ENCODE results near the gene CDH10.
A peak's percentile ranks its signal among the peaks of the same experiment; 100 is the strongest.

The CDH10 gene

DNA sequence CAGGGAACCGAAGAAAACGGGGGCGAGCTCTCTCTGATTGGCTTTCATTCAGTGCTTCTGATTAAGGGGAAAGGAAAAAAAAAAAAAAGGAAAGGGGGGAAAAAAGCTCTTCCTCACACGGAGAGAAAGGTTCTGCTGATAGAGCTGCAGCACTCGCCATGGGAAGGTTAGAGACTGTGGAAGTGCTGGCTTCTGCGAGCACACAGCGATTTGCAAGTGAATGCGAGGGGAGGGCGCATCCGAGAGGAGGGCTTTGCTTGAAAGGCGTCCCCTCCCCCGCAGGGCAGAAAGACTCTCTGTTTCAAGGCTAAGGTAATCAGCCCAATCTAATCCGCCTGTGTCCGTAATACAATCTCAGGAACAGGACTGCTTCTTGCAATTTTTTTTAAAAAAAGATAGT is at the start of gene CDH10:
Gene CDH10, minus strand, starts transcription at position 218 of the 400 bp plus-strand sequence. CDS start 51,488 bp downstream, outside the sequence.
- no peak for DNase-seq (ENCODE audit: low read depth)

DNA sequence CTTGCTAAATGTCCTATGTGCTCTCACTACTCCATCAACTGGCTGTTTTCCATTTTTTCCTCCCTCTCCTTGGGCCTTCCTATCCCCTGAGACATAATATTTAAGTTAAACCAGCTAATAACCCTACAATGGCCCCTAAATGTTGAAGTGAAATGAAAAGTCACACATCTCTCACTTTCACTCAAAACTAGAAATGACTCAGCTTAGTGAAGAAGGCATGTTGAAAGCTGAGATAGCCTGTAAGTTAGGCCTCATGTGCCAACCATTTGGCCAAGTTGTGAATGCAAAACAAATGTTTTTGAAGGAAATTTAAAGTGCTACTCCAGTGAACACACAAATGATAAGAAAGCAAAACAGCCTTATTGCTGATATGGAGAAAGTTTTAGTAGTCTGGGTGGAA is 48.8 kb upstream of the CDH10 start:
- DNase-seq (ENCODE audit: low read depth) = no peak

DNA sequence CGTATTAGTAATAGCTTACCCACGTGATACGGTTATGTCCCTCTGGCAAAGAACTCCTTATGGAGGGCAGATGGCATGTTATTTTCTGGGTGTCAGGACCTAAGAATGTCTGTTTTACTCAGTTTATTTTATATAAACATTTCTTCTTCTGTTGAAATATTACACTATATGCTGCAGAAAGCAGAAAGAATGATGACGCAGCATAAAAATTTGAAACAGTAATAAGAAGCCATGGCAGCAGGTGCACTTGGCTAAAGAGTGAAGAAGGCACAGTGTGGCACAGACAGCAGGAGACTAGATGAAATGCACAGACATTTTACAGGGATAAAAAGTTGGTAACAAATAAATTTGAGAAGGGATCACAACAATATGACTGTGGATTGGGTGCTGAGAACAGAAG is 46.3 kb upstream of the CDH10 start:
- no peak for DNase-seq (ENCODE audit: low read depth)

DNA sequence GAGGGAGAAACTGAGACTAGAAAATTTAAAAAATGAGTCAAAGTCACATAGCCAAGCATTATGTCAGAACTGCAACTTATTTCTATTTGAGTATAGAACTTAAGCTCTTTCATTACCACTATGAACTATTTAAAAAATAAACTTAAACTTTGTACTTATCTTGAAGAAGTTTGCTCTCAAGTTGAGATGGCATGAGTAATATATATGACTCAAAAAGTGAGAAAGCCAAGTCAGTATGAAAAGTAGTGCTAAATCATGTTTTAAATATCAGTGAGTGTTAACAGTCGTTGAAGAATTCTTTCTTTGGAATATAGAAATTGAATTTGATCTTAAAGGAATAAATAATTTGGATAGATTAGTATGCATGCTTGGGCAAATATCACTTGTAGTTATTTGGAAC is 36.3 kb upstream of the CDH10 start:
- peak; percentile 16 for DNase-seq (ENCODE audit: low read depth)

DNA sequence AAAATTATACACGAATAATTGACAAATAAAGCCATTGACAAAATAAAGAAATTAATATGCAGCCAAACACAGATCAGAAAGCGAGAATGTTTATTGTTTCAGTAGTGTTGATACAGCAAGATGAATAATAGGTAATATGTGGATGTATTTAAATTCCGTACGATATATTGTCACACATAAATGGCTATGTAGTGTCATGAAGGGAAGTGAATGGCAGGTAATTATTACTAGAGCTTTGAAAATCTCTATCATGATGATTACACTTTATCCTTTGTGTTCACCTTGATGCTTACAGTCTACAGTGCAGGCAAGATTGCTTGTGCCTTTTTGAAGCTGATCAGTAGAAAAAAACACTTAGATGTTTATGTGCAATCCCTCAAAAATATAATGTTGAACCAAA is 23.3 kb upstream of the CDH10 start:
- DNase-seq (ENCODE audit: low read depth) = no peak

DNA sequence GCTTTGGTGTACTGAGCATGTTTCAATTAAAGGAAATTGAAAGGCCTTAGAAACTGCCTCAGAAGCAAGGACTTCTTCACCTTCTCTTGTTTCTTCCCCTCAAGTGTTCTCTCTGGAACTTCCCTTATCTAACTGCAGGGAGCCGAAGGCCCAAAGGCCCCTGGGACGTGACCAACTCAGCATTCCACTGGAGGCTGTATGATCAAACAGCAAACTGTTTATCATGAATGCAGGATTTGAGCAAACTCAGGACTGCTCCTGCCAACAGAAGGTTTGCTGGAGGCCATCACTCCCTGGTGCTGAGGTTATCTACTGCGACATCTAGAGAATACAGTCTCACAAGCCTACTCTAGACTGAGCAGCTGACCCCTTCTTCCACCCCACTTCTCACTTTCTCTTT is 4.8 kb upstream of the CDH10 start:
- no peak for DNase-seq (ENCODE audit: low read depth)

DNA sequence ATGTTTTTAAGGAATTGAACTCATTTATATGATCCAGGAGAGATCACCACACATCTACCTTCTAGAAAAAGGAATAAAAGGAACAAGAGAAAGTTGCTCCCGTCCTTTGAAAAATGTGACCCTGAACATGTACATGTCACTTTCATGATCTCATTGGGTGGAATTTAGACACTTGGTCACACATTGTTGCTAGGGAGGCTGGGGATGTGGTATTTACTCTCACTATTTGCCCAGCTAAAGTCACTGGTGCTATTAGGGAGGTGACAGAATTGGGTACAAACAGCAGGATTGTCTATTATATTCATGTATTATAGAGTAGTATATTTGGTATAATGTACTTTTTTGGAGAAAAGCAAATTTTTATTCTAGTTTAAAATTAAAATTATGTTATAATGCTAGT is 2.1 kb upstream of the CDH10 start:
- no peak for DNase-seq (ENCODE audit: low read depth)

DNA sequence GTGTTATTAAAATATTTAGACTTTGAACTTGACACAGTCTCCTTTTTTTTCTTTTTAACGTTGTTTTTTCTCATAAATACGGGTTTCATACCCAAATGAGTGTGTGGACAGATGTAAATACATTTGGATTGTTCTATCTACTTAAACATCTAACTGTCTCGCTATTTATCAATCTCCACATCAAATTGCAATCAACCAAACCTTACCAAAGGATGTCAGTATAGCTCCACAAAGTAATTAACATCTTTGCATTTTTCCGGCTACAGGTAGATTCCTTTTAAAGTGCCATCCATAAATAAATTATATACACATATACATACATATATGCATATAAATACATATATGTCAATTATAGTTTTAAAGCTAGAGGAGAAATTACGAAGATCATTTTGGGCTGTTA is 705 bp upstream of the CDH10 start:
- DNase-seq (ENCODE audit: low read depth) = no peak

DNA sequence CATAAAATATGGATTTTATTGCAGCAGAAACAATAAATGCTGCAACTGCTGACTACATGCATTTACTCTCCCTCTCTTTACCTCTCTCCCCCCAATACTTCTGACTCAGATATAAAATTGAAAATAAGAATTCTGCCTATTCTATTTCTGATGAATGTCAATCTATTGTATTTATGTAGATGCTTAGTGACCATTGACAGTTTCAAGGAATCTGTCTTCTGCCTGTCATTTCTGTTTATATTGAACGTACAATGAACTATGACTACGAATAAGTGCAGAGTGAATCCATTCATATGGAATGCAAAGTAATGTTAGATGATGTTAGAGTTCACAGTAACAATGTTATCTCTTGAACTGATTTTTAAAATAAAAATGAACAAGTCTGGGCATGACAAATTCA is 898 bp downstream of the CDH10 start:
- DNase-seq (ENCODE audit: low read depth) = no peak

DNA sequence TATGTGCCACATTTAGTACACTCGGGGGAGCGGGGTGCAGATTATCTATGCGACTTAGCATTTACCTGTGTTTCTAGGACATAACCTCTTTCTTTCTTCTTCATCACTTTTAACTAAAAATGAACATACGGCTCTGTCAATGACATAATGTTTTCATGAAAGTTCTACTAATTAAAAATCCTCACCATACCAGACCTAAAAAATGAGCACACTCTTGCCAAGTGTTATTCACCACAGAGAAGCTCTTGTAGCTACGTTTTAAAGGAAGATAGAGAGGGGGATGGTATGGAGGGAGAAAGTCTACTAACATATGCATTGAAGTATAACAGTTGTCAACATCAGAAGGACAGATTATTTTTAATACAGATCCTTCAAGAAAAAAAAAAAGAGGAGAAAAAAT is 1.6 kb downstream of the CDH10 start:
- DNase-seq (ENCODE audit: low read depth) = no peak

DNA sequence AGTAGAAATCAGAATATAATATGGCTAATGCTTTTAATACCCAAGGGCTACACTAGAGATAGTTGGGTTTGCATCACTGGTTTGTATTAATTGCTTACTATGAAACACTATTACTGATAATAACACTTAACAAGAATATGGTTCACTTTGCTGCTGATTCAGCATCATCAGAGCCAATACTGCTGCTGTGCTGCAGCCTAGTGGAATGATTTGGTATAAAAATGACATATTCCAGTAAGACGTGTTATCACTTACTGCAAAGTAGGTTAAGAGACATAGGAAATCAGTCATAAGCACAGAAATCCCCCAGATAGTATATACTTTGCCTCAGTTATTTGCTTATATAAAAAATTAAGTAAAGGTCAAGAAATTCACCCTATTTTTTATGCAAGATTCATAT is 2.8 kb downstream of the CDH10 start:
- DNase-seq (ENCODE audit: low read depth) = no peak

DNA sequence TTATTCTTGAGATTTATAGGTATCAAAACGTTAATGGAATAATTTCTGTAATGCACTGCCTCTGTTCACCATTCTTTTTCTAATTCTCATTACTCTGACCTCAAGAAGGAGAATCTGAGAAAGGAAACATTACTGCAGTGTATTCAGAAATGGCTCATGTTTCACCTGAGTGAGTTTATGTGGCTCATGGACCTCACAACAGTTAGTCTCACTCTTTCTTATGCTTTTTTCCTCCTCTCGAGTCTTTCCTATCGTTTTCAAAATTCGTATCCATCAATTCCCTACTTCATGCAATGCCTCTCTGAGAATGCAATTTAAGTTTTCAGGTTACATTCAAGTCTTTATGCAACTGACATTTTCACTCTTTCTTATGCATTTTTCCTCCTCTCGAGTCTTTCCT is 9.6 kb downstream of the CDH10 start:
- DNase-seq (ENCODE audit: low read depth) = no peak

DNA sequence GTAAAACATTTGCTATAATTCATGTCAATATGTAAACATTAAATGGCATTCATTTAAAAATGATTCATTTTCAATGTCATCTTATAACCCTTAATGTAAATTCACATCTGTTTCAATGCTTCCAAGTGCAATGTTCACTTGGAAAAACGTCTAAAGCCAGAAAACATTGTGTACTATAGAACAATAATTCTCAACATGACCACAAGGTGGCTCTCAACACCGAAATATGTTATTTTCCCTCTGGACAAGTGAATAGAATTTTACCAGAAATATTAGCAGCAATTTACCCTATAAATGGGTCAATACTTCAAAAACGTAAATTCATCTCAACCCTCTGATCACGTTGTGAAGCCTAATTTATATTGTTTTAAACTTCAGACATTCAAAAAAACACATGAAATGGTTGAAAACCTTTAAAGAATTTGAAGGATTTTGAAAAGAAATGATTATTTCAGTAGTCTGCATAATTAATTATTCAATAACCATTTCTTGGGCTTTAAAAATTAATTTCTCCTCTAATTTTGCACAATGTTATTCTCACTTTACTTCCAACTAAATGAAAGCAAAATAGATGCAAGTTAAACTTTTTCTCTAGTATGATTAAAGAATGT is 11.0 kb downstream of the CDH10 start:
- peak; percentile 44 for DNase-seq (ENCODE audit: low read depth)

DNA sequence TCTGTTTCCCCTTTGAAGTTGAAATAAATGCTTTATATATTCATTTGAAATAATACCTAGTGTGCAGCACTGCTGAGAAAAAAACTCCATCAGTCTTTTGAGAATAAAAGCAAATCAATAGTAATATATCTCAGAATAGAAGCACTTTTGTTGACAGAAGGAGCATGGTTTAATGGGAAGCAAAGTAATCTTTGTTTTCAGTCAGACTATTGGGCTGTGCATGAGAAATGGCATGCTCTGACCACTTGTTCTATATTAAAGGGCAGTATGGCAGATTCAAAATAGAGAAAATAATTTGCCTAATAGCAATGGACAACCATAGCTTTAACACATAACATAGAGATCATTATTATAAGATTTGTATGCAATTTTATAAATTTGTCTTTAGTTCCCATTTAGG is 12.4 kb downstream of the CDH10 start:
- DNase-seq (ENCODE audit: low read depth) = no peak

DNA sequence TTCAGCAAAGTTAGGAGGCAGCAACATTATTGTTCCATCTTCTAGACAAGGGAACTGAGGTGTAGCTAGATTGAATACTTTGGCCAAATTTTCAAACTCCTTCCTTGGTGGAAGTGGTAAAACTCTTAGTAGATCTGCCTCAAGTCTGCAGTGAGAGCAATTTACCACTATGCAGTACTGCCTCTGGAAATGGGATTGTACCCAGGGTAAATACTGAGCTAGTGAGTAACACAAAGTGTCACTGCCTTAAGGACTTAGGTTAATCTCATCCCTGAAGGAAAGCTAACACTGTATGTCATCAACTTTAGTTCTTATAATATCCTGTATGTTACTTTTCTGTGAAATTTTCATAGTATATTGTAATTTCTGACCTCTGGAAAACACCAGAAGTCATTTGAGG is 13.9 kb downstream of the CDH10 start:
- no peak for DNase-seq (ENCODE audit: low read depth)

DNA sequence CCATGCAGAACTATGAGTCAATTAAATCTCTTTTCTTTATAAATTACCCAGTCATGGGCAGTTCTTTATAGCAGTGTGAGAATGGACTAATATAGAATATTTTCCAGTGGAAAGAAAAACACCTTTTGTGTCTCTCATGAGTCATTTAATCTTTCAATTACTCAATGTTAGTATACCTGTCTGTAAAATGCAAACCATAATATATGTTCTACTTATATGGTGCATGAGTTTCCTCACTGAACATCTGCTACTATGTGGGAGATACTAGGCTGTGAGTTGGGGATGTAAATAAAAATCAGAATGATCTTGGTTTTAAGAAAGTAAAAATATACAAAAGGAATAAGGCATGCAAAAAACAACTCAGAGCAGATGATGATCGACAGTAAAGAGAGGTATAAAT is 15.0 kb downstream of the CDH10 start:
- DNase-seq (ENCODE audit: low read depth) = no peak

DNA sequence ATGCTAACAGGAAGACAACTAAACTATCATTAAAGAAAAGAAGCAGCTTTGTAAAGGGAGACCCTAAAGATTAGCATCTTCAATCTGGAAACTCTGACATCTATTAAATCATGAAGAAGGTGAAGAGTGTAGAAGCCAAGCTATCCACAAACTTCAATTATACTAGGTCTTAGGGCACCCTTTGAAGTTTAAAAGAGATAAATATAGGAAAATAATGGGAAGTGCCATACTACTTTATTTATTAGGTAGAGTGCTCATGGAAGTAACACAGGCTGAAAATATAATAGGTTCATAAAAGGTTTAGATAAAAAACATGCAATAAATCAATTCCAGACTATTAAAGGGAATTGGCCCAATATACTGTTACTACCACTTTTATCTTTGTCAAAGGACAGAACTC is 19.9 kb downstream of the CDH10 start:
- no peak for DNase-seq (ENCODE audit: low read depth)

DNA sequence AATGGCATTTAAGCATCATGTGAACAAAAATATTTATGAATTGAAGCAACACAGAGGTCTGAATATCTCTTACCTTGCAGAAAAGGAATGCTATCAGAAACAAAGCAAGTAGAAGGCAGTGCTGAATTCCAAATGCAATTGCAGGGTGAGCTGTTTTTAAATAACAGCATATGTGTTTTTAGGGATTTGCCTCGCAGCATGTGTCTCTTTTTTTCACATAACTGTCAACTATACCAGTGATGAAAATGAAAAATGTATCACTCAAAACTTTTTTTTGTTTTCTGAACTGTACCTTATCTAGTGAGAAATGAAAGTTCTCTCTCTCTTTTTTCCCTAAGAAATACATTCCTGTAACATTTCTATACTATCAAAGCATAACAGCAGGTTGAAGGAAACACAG is 21.2 kb downstream of the CDH10 start:
- no peak for DNase-seq (ENCODE audit: low read depth)

DNA sequence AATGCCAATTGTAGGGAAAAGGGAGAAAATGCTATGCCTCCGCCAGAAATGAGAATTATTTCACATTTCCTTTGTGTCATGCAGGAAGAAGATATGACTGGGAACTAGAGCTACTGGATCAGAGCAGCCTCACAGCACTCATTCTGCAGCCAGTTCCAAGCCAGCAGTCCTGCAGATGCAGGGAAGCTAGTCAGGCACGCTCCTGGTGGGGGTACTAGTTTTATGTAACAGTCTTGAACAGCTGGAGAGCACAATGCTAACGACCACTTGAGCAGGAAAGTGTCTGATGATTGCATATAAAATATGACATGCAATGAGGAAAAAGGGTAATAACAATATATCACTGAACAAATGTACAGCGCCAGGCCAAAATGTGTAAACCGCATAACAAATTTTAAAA is 21.7 kb downstream of the CDH10 start:
- no peak for DNase-seq (ENCODE audit: low read depth)

DNA sequence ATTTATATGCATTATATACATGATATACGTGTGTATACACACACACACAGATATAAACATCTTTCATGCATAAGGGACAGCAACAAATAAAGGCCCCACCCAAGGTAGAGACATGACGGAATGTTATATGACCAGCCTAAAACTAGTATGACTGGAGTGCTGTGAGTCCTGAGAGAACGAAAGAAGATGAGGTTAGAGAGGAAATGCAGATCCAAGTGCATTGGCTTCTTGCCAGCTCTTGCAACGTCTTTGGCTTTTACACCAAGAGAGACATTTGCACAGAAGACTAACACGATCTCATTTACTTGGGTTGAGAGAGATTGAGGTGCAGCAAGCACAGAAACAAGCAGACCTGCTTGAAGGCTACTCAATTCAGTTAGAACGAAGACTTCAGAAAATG is 23.0 kb downstream of the CDH10 start:
- no peak for DNase-seq (ENCODE audit: low read depth)

DNA sequence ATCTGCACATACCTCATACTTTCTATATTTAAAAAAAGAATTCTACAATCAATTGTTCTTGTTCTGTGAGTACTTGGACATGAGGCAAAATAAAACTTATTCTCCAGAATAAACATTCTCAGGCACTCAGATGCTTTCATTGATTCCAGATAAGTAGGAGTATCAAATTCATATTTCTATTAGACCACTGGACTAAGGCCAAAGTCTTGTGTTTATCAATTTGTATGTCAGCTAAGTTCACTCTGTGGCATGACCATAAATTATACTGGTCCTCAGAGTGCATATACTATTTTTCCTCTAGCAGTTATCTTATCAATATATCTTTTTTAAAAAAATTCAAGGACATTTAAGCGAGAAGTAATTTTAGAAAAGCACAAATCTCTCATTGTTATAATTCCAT is 28.2 kb downstream of the CDH10 start:
- DNase-seq (ENCODE audit: low read depth) = no peak

DNA sequence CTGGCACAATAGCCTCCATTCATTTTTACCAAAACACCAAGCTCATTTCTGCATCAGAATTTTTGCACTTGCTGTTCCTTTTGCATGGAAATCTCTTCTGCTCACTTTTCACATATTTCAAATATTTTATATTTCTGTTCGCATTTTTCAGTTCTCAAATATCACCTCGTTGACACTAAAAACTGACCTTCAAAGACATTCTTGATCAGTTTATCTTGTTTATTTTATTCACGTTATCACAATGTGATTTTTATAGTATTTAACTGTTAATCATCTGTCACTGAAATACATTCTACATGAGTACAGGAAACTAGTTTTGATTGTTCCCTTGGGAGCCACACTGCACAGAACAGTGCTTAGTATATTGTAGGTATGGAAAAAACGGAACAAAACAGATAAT is 29.6 kb downstream of the CDH10 start:
- DNase-seq (ENCODE audit: low read depth) = no peak

DNA sequence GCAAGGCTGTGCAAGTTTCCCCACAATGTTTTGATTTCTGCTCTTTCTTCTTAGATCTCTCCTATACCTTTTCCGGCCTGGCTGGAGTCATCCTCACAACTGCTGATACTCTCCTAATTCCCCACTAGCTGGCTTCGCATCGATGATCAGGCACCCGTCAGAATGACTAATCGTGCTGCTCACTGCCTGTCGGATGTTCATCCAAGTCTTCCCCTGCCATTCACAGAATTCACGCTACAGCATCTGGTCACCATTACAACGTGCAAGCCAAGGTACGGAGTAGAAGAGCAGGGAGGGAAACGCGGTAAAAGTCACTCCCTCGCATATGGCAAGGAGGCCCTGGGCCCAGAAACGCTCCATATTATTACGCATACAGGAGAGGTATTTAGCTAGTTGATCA is 35.1 kb downstream of the CDH10 start:
- no peak for DNase-seq (ENCODE audit: low read depth)

DNA sequence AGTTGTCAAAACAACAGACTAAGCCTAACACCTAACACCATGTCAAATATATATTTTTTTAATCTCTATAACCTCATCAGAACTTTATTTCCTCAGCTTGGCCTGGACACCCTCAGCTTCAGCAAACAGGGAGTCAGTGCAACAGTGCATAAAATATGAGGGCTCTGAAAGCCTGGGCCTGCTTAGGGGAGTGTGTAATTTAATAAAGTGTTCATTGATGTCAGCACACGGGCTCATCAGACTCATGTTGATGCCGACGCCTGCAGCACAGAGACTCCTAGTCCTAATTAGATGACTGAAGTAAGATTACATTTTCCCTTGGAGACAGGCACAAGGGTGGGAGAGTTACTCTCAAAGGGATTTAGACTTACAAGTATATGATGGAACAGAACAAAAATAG is 37.8 kb downstream of the CDH10 start:
- no peak for DNase-seq (ENCODE audit: low read depth)

DNA sequence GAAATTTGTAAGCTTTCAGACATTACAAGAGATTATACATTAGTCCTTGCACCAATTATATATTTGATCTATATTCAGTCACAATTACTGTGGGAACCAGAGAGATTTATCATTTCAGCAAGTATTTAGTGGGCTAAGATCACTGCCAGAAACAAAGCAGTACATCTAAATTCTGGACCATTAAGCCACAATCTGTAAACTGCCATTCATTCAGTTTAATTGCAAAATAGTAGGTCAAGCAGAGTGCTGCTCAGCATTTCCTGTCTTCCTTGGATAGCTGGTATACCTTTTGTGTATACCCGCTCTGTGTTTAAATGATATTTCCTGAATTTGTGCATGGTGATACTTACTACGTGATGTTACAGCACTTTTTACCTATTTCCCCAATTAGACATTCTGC is 42.6 kb downstream of the CDH10 start:
- DNase-seq (ENCODE audit: low read depth) = no peak

Data from HS-5 (cell line).